Kidney capillary endothelial cell (primary cell): Measurements from ENCODE around the gene EHMT2.
"Not testable (repeated sequence)": the region's sequence is repeated elsewhere in the genome, so short reads cannot be mapped to it uniquely, and the experiment has no call there.

ENCODE experiments used
- DNase-seq: peaks from one replicate; pipeline ENCODE4 v3.0.0-alpha.2; 2018; ENCODE audit warnings: low spot score

Gene EHMT2

GRCh38 chr6:31897612-31898382 lies at the start of gene EHMT2:
TSS of gene EHMT2 (minus strand) at chr6:31897698. CDS start at chr6:31897677, 21 bp downstream.
- peak; percentile 73 for DNase-seq

GRCh38 chr6:31947070-31947675 lies 49.7 kb upstream of the EHMT2 start:
- no peak for DNase-seq

DNA sequence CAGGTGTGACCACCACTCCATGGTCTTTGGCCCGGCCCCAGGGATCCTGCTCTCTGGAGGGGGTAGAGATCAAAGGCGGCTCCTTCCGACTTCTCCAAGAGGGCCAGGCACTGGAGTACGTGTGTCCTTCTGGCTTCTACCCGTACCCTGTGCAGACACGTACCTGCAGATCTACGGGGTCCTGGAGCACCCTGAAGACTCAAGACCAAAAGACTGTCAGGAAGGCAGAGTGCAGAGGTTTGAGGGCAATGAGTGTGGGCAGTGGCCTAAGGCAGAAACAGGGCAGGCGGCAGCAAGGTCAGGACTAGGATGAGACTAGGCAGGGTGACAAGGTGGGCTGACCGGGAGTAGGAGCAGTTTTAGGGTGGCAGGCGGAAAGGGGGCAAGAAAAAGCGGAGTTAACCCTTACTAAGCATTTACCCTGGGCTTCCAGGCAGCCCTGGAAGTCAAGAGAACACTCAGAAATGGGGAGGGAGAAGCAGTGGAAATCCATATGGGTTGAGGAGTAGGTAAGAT lies 48.9 kb upstream of the EHMT2 start:
- no peak for DNase-seq

- DNase-seq, result no peak
Measured at GRCh38 chr6:31945507-31946369, 48.2 kb upstream of the EHMT2 start, which contains the start of gene CFB. TSS of gene CFB (plus strand) at chr6:31946095. CDS start at chr6:31946222, 127 bp downstream.

DNA sequence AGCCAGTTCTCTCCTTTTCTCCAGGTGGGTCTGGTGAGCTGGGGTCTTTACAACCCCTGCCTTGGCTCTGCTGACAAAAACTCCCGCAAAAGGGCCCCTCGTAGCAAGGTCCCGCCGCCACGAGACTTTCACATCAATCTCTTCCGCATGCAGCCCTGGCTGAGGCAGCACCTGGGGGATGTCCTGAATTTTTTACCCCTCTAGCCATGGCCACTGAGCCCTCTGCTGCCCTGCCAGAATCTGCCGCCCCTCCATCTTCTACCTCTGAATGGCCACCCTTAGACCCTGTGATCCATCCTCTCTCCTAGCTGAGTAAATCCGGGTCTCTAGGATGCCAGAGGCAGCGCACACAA lies 47.6 kb upstream of the EHMT2 start:
- no peak for DNase-seq

GRCh38 chr6:31943742-31944141 lies 46.2 kb upstream of the EHMT2 start:
- no peak for DNase-seq

DNA sequence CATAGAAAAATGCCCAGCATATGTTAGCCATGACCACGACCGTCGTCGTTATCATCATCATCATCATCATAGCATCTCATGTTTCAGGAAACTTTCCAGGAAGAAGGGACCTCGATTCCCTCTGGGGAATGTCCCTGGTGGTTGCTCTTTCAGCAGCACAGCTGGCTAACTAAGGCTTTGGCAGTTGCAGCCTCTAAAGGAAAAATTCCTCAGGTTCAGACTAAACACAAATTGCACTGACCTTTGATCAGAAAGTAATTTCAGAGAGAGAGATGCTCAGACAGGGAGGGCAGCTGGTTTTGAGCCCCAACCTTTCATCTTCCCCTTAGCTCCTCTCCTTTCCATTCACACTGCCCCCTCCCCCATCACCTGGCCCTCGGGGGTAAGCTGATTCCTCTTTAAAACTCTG lies 42.8 kb upstream of the EHMT2 start:
- DNase-seq, result no peak

GRCh38 chr6:31935823-31936222 lies 38.3 kb upstream of the EHMT2 start:
- DNase-seq, result no peak

- DNase-seq, result no peak
Measured at GRCh38 chr6:31935021-31935420, 37.5 kb upstream of the EHMT2 start.

GRCh38 chr6:31933537-31933936 lies 36.0 kb upstream of the EHMT2 start:
- no peak for DNase-seq

- not testable (repeated sequence) for DNase-seq
Measured at GRCh38 chr6:31932137-31932536, 34.6 kb upstream of the EHMT2 start.

DNA sequence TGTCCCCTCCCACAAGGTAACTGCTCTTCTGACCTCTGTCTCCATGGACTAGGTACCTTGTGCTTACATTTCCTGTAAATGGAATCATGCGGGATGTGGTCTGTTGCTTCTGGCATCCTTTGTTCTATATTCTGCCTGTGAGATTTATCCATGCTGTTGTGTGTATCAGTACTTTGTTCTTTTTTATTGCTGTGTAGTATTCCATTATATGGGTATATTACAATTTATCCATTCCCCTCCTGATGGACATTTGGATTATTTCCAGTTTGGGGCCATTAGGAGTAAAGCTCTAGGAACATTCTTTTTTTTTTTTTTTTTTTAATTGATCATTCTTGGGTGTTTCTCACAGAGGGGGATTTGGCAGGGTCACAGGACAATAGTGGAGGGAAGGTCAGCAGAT lies 33.5 kb upstream of the EHMT2 start:
- DNase-seq, result no peak

DNA sequence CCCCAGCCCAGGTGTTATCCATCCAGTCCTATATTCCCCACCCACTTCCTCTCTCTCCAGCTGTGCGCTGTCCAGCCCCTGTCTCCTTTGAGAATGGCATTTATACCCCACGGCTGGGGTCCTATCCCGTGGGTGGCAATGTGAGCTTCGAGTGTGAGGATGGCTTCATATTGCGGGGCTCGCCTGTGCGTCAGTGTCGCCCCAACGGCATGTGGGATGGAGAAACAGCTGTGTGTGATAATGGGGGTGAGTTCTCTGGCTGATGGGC lies 31.1 kb upstream of the EHMT2 start:
- no peak for DNase-seq

DNA sequence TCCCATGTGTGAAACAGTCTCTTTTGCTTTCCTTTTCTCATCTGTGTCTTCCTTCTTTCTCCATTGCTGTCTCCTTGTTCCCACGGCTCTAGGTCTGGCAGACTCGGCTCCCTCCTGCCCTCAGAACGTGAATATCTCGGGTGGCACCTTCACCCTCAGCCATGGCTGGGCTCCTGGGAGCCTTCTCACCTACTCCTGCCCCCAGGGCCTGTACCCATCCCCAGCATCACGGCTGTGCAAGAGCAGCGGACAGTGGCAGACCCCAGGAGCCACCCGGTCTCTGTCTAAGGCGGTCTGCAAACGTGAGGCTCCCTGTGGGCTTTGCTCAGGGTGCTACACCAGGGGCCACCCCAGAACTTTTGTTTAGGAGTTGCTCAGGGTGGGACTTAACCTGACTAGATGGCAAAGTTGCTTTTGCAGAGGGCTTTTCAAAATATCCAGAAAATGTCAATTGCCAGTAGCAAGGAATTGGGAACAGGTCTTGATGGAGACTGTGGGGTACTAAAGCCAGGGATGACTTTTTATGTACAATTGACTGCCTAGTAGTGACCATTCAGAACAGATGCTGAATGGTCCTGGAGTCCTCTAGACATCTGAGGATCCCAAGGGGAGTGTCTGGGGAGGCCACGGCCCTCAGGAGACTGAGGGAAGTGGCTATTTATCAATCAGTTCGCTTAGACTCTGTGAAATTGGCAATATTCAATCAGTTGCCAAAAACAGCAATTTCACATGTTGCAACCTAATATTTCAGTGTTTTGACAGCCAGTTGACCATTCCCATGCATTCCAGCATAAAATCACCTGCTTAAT lies 30.6 kb upstream of the EHMT2 start:
- DNase-seq, result no peak

DNA sequence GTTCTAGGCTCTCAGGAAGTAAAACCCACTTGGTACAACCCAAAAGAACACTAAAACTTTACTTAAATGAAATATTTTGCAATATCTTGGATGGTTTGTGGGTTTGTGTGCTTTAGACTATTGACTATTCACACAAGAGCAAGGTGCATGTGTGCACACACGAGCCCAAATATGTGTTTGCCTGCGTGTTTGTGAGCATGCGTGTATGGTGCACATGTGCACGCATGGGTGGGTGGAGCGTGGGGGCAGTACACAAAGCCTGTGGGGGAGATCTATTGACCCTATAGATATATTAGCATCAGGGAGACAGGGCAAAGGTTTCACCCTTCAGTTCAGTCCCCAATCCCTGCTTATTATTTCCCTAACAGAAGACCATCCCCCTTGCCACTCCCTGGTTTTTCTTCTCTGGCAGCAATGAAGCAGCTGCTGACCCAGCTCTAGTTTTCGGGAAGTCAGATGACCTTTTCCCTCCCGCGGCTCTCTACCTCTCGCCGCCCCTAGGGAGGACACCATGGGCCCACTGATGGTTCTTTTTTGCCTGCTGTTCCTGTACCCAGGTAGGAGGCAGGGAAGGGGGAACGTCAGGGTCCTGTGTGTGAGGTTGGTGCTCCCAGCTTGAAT lies 29.9 kb upstream of the EHMT2 start, which contains the start of gene C2:
Gene C2, plus strand, starts transcription at position 476 of the 621 bp plus-strand sequence. Its CDS starts 36 bp downstream, at position 512.
- DNase-seq, result no peak

DNA sequence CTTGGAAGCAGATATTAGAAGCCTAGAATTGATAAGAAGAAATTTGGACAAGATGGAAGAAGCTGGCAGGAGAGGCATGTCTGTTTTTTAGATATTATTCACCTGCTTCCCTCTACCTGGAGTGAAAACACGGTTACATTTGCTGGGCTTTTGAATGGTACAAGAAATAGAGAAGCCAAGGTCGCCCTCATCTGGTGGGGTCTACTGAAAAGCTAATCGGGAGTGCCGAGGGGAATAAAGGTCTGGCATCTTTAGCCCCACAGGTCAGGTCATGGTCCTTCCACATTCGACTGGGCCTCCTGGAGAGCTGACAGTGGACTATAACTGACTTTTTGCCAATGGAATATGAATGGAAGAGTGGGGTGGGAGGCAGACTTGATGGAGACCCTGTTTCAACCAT lies 25.4 kb upstream of the EHMT2 start:
- no peak for DNase-seq

DNA sequence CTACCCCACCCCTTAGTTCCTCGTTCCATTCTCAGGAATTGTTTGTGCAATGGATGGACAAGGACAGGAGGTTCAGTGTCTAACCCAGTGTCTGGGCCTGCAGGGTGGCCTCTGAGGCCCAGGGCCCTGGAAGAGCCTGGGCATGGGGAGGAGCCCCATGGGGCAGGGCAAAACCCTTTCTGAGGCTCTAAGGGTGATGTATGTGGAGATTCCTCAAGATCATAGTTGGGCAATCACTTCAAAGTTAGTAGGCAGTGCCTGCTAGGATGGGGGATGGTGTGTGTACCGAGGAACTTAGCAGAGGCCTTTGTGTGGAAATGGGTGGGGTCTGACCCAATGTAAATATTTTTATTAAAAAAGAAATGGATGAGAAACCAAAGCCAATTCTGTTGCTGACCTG lies 23.3 kb upstream of the EHMT2 start:
- DNase-seq, result no peak

DNA sequence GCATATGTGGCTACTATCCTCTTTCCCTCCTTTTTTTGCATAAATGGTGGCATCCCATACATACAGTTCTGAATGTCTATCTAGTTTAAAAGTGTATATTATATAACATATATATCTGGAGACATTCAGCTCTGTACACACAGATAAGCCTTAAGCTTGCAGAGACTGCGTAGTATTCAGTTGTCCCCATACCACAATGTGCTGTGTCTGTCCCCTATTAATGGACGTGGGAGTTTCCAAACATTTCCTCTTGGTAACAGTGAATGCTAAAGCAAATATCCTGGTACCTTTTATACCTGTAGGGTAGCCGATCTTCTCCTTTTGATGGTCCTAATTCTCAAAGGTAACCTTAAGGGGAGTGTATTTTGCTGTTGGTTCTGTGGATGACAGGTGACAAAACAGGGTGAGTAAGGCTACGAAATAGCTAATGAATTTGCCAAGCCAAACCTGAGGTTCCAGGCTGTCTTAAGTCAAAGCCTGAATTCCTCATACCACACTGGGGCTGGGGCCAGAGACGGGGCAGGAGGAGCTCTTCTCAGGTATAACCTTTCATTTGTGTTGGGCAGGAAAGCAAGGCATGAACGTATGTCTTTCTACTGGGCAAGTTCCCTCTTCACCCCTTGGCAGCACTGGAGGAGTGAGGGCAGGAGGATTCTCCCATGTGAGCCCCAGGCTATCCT lies 22.3 kb upstream of the EHMT2 start:
- DNase-seq, result no peak

DNA sequence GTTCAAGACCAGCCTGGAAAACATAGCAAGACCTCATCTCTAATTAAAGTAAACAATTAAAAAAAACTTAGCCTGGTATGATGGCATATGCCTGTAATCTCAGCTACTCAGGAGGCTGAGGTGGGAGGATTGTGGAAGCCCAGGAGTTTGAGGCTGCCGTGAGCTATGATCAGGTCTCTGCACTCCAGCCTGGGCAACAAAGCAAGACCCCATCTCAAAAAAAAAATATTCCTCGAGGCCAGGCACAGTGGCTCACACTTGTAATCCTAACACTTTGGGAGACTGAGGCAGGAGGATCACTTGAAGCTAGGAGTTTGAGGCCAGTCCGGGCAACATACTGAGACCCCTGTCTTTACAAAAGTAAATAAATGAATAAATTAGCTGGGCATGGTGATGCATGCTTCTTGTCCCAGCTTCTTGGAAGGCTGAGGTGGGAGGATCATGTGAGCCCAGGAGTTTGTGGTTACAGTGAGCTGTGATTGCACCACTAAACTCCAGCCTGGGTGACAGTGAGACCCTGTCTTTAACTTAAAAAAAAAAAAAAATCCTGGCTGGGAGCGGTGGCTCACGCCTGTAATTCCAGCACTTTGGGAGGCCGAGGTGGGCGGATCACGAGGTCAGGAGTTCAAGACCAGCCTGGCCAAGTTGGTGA lies 20.7 kb upstream of the EHMT2 start:
- no peak for DNase-seq

DNA sequence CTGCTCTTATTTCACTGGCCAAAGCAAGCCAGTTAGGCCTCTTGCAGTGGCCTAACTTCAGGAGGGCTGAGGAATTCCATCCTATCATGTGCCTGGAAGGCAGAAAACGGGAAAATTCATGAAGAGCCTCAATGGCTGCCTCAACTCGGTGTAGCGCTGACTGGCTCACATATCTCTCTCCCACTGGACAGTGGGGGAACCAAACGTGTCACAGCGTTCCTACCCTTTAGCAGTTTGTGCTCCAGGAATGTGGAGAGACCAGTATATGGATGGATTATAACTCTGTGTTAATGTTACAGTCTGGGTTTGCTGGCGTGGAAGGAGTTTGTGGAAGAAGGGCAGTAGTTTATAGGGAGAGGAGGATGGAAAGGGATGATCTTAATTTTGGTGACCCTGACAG lies 18.3 kb upstream of the EHMT2 start:
- DNase-seq, result no peak
